Measurements from ENCODE around the gene PRELID3B. TPM values are rescaled to one million over a fixed set of nuclear protein-coding genes. Genes with fewer than 3 reads are reported as not detected.

The PRELID3B gene
- total and polyA plus RNA-seq, 2 of the 13 experiments (the other 11 are each of a cell fraction or from before 2014, with no cell fraction given): 23.3 to 42.6 TPM

DNA sequence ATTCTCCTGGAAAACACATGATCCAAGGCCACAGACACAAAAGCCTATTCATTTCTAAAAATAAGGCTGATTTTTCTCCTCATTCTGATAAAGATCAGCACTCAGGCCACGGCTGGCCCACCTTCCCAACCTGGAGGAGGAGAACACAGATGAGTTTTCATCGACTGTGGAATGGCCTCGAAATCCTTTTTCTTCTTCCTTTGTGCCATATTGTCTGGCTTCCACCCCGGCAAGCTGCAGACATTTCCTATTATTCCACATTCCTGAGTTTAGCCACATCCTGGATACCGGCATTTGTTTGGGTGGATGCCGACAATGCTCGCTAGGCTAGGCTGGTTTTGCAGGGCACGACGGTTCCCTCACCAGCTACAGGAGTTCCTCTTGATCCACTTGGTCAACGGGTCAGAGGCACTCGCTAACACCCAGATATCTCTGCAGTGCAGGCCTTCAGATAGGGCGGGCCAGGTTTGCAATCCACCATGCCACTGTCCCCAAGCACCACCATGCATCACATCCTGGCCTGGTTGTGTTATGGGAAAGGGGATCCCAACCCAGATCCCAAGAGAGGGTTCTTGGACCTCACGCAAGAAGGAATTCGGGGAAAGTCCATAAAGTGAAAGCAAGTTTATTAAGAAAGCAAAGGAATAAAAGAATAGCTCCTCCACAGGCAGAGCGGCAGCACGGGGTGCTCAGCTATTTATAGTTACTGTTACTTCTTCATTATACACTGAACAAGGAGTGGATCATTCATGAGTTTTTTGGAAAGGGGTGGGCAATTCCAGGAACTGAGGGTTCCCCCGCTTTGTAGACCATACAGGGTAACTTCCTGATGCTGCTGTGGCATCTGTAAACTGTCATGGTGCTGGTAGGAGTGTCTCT, 31.4 kb downstream of the PRELID3B start (continued):
- TF ChIP-seq, protein P1, sequence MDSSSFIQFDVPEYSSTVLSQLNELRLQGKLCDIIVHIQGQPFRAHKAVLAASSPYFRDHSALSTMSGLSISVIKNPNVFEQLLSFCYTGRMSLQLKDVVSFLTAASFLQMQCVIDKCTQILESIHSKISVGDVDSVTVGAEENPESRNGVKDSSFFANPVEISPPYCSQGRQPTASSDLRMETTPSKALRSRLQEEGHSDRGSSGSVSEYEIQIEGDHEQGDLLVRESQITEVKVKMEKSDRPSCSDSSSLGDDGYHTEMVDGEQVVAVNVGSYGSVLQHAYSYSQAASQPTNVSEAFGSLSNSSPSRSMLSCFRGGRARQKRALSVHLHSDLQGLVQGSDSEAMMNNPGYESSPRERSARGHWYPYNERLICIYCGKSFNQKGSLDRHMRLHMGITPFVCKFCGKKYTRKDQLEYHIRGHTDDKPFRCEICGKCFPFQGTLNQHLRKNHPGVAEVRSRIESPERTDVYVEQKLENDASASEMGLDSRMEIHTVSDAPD (CRISPR knock-in tag; IDR thresholded peaks at IDR 0.05): 0 out of 2 replicates have a peak, but pooled peaks have one; percentile 2
- TF ChIP-seq, protein P2, sequence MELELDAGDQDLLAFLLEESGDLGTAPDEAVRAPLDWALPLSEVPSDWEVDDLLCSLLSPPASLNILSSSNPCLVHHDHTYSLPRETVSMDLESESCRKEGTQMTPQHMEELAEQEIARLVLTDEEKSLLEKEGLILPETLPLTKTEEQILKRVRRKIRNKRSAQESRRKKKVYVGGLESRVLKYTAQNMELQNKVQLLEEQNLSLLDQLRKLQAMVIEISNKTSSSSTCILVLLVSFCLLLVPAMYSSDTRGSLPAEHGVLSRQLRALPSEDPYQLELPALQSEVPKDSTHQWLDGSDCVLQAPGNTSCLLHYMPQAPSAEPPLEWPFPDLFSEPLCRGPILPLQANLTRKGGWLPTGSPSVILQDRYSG (CRISPR knock-in tag; IDR thresholded peaks at IDR 0.05): no peak
- TF ChIP-seq GTF3A (CRISPR knock-in tag; conservative IDR thresholded peaks at IDR 0.05) (no peak), CBX5 (CRISPR knock-in tag; IDR thresholded peaks at IDR 0.05; ENCODE audit: borderline replicate concordance) (no peak), ZFYVE20 (CRISPR knock-in tag; IDR thresholded peaks at IDR 0.05; ENCODE audit: borderline replicate concordance, low read depth) (no peak), AKAP8 (CRISPR knock-in tag; IDR thresholded peaks at IDR 0.05) (no peak), SP1 (IDR thresholded peaks at IDR 0.05) (no peak), SP1 (CRISPR knock-in tag; IDR thresholded peaks at IDR 0.05) (0 out of 2 replicates have a peak, but pooled peaks have one; percentile 8)
- TF ChIP-seq, protein P3, sequence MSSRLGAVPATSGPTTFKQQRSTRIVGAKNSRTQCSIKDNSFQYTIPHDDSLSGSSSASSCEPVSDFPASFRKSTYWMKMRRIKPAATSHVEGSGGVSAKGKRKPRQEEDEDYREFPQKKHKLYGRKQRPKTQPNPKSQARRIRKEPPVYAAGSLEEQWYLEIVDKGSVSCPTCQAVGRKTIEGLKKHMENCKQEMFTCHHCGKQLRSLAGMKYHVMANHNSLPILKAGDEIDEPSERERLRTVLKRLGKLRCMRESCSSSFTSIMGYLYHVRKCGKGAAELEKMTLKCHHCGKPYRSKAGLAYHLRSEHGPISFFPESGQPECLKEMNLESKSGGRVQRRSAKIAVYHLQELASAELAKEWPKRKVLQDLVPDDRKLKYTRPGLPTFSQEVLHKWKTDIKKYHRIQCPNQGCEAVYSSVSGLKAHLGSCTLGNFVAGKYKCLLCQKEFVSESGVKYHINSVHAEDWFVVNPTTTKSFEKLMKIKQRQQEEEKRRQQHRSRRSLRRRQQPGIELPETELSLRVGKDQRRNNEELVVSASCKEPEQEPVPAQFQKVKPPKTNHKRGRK (CRISPR knock-in tag; IDR thresholded peaks at IDR 0.05): no peak
- TF ChIP-seq, protein P4, sequence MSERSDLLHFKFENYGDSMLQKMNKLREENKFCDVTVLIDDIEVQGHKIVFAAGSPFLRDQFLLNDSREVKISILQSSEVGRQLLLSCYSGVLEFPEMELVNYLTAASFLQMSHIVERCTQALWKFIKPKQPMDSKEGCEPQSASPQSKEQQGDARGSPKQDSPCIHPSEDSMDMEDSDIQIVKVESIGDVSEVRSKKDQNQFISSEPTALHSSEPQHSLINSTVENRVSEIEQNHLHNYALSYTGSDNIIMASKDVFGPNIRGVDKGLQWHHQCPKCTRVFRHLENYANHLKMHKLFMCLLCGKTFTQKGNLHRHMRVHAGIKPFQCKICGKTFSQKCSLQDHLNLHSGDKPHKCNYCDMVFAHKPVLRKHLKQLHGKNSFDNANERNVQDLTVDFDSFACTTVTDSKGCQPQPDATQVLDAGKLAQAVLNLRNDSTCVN (CRISPR knock-in tag; IDR thresholded peaks at IDR 0.05; ENCODE audit: borderline replicate concordance): no peak
- TF ChIP-seq, protein P5, sequence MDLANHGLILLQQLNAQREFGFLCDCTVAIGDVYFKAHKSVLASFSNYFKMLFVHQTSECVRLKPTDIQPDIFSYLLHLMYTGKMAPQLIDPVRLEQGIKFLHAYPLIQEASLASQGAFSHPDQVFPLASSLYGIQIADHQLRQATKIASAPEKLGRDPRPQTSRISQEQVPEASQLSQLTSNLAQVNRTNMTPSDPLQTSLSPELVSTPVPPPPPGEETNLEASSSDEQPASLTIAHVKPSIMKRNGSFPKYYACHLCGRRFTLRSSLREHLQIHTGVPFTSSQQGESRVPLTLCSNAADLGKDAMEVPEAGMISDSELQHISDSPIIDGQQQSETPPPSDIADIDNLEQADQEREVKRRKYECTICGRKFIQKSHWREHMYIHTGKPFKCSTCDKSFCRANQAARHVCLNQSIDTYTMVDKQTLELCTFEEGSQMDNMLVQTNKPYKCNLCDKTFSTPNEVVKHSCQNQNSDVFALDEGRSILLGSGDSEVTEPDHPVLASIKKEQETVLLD (CRISPR knock-in tag; IDR thresholded peaks at IDR 0.05; ENCODE audit: low read depth): no peak
- TF ChIP-seq, protein P6, sequence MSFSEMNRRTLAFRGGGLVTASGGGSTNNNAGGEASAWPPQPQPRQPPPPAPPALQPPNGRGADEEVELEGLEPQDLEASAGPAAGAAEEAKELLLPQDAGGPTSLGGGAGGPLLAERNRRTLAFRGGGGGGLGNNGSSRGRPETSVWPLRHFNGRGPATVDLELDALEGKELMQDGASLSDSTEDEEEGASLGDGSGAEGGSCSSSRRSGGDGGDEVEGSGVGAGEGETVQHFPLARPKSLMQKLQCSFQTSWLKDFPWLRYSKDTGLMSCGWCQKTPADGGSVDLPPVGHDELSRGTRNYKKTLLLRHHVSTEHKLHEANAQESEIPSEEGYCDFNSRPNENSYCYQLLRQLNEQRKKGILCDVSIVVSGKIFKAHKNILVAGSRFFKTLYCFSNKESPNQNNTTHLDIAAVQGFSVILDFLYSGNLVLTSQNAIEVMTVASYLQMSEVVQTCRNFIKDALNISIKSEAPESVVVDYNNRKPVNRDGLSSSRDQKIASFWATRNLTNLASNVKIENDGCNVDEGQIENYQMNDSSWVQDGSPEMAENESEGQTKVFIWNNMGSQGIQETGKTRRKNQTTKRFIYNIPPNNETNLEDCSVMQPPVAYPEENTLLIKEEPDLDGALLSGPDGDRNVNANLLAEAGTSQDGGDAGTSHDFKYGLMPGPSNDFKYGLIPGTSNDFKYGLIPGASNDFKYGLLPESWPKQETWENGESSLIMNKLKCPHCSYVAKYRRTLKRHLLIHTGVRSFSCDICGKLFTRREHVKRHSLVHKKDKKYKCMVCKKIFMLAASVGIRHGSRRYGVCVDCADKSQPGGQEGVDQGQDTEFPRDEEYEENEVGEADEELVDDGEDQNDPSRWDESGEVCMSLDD (CRISPR knock-in tag; IDR thresholded peaks at IDR 0.05; ENCODE audit: borderline replicate concordance): no peak; the same call in 1 of the 2 replicates
- TF ChIP-seq, protein P7, sequence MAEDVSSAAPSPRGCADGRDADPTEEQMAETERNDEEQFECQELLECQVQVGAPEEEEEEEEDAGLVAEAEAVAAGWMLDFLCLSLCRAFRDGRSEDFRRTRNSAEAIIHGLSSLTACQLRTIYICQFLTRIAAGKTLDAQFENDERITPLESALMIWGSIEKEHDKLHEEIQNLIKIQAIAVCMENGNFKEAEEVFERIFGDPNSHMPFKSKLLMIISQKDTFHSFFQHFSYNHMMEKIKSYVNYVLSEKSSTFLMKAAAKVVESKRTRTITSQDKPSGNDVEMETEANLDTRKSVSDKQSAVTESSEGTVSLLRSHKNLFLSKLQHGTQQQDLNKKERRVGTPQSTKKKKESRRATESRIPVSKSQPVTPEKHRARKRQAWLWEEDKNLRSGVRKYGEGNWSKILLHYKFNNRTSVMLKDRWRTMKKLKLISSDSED (CRISPR knock-in tag; IDR thresholded peaks at IDR 0.05): no peak
- TF ChIP-seq, protein P8, sequence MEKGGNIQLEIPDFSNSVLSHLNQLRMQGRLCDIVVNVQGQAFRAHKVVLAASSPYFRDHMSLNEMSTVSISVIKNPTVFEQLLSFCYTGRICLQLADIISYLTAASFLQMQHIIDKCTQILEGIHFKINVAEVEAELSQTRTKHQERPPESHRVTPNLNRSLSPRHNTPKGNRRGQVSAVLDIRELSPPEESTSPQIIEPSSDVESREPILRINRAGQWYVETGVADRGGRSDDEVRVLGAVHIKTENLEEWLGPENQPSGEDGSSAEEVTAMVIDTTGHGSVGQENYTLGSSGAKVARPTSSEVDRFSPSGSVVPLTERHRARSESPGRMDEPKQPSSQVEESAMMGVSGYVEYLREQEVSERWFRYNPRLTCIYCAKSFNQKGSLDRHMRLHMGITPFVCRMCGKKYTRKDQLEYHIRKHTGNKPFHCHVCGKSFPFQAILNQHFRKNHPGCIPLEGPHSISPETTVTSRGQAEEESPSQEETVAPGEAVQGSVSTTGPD (CRISPR knock-in tag; IDR thresholded peaks at IDR 0.05): peak; percentile 85

All from HepG2 (cell line).